ENCODE results near the gene RXRA. TPM values are rescaled to one million over a fixed set of nuclear protein-coding genes. Genes with fewer than 3 reads are reported as not detected.
A peak's percentile ranks its signal among the peaks of the same experiment; 100 is the strongest.
"Not testable (repeated sequence)": the region's sequence is repeated elsewhere in the genome, so short reads cannot be mapped to it uniquely, and the experiment has no call there.

Gene RXRA
- total and polyA plus RNA-seq, 5 donors = 48.1 to 72.3 (median 62.2) TPM

GRCh38 chr9:134302130-134302817 is 24.0 kb upstream of the RXRA start:
- no peak overlapping the region for H3K4me3 ChIP-seq (ENCODE audit: low read length)
- peaks cover 3% of the 10 kb centered on the region for H3K4me1 ChIP-seq (ENCODE audit: control insufficient read depth, insufficient read depth, low read length)
- no peak for DNase-seq
- no peaks in the 10 kb centered on the region for H3K9me3 ChIP-seq (ENCODE audit: control insufficient read depth, low read length)
- no peak overlapping the region for H3K27ac ChIP-seq (ENCODE audit: low read length)
- no peak for ATAC-seq
- intact Hi-C loops (cut with DNase I) = no loop called here
- H3K27me3 ChIP-seq (ENCODE audit: control insufficient read depth, insufficient read depth) = no peaks in the 10 kb centered on the region
- WGBS = 89% methylated on average over 7 of the region's 7 CpGs

GRCh38 chr9:134303601-134304000 is 22.7 kb upstream of the RXRA start:
- H3K27ac ChIP-seq (ENCODE audit: low read length) = no peak overlapping the region
- peaks cover 3% of the 10 kb centered on the region for H3K4me1 ChIP-seq (ENCODE audit: control insufficient read depth, insufficient read depth, low read length)
- no peaks in the 10 kb centered on the region for H3K9me3 ChIP-seq (ENCODE audit: control insufficient read depth, low read length)
- intact Hi-C loops (cut with DNase I) = no loop called here
- DNase-seq (peak in 2 of 3 donors; percentile 4 to 20), ATAC-seq (no peak)
- H3K27me3 ChIP-seq (ENCODE audit: control insufficient read depth, insufficient read depth) = no peaks in the 10 kb centered on the region
- 95% methylated on average over 7 of the region's 7 CpGs for WGBS
- H3K4me3 ChIP-seq (ENCODE audit: low read length) = no peak overlapping the region

- Histone ChIP-seq H3K27ac (ENCODE audit: low read length) (no peak overlapping the region), H3K9me3 (ENCODE audit: control insufficient read depth, low read length) (no peaks in the 10 kb centered on the region), H3K4me1 (ENCODE audit: control insufficient read depth, insufficient read depth, low read length) (peaks cover 3% of the 10 kb centered on the region), H3K27me3 (ENCODE audit: control insufficient read depth, insufficient read depth) (no peaks in the 10 kb centered on the region), H3K4me3 (ENCODE audit: low read length) (no peak overlapping the region)
- 89% methylated on average over 16 of the region's 16 CpGs for whole genome bisulfite sequencing
- peak; percentile 8 to 40 (median 27) for DNase-seq
- ATAC-seq = no peak
- intact Hi-C loops (cut with DNase I) = no loop called here
These were observed 22.0 kb upstream of the RXRA start for GRCh38 chr9:134304261-134304660.

- WGBS = 79% methylated on average over 11 of the region's 11 CpGs
- H3K9me3 ChIP-seq (ENCODE audit: control insufficient read depth, low read length) = no peaks in the 10 kb centered on the region
- H3K4me1 ChIP-seq (ENCODE audit: control insufficient read depth, insufficient read depth, low read length) = peaks cover 3% of the 10 kb centered on the region
- ATAC-seq (no peak), DNase-seq (peak in 2 of 3 donors; percentile 0 to 19)
- no peaks in the 10 kb centered on the region for H3K27me3 ChIP-seq (ENCODE audit: control insufficient read depth, insufficient read depth)
- H3K27ac ChIP-seq (ENCODE audit: low read length) = no peak overlapping the region
- no peak overlapping the region for H3K4me3 ChIP-seq (ENCODE audit: low read length)
- intact Hi-C loops (cut with DNase I) = no loop called here
These were observed 21.6 kb upstream of the RXRA start for GRCh38 chr9:134304690-134305089.

- H3K27me3 ChIP-seq (ENCODE audit: control insufficient read depth, insufficient read depth) = no peaks in the 10 kb centered on the region
- intact Hi-C loops (cut with DNase I) = no loop called here
- ATAC-seq (no peak), DNase-seq (no peak)
- 98% methylated on average over 1 of the region's 1 CpG for WGBS
- H3K27ac ChIP-seq (ENCODE audit: low read length) = no peak overlapping the region
- H3K9me3 ChIP-seq (ENCODE audit: control insufficient read depth, low read length) = no peaks in the 10 kb centered on the region
- H3K4me1 ChIP-seq (ENCODE audit: control insufficient read depth, insufficient read depth, low read length) = peaks cover 3% of the 10 kb centered on the region
- H3K4me3 ChIP-seq (ENCODE audit: low read length) = no peak overlapping the region
These were observed 20.7 kb upstream of the RXRA start for GRCh38 chr9:134305533-134305932.

- intact Hi-C loops (cut with DNase I); H3K27me3 ChIP-seq (ENCODE audit: control insufficient read depth, insufficient read depth); DNase-seq; H3K4me3 ChIP-seq (ENCODE audit: low read length); H3K27ac ChIP-seq (ENCODE audit: low read length); H3K9me3 ChIP-seq (ENCODE audit: control insufficient read depth, low read length); H3K4me1 ChIP-seq (ENCODE audit: control insufficient read depth, insufficient read depth, low read length); ATAC-seq: not testable (repeated sequence)
These were observed 20.2 kb upstream of the RXRA start for GRCh38 chr9:134306042-134306441.

- Histone ChIP-seq H3K4me3 (ENCODE audit: low read length) (no peak overlapping the region), H3K27ac (ENCODE audit: low read length) (no peak overlapping the region), H3K27me3 (ENCODE audit: control insufficient read depth, insufficient read depth) (no peaks in the 10 kb centered on the region), H3K4me1 (ENCODE audit: control insufficient read depth, insufficient read depth, low read length) (peaks cover 3% of the 10 kb centered on the region), H3K9me3 (ENCODE audit: control insufficient read depth, low read length) (no peaks in the 10 kb centered on the region)
- peak; percentile 32 to 36 for ATAC-seq
- intact Hi-C loops (cut with DNase I) = no loop called here
- 84% methylated on average over 15 of the region's 15 CpGs for WGBS
- DNase-seq = peak; percentile 13 to 36 (median 29)
These were observed 19.3 kb upstream of the RXRA start for GRCh38 chr9:134306636-134307600.

GRCh38 chr9:134307674-134308638 is 18.3 kb upstream of the RXRA start:
- DNase-seq (peak; percentile 5 to 36 (median 28)), ATAC-seq (no peak)
- intact Hi-C loops (cut with DNase I) = no loop called here

GRCh38 chr9:134308639-134309220 is 17.5 kb upstream of the RXRA start:
- intact Hi-C loops (cut with DNase I); H3K9me3 ChIP-seq (ENCODE audit: control insufficient read depth, low read length); H3K27ac ChIP-seq (ENCODE audit: low read length); H3K27me3 ChIP-seq (ENCODE audit: control insufficient read depth, insufficient read depth); H3K4me3 ChIP-seq (ENCODE audit: low read length); H3K4me1 ChIP-seq (ENCODE audit: control insufficient read depth, insufficient read depth, low read length); ATAC-seq: not testable (repeated sequence)
- peak; percentile 2 to 40 (median 15) for DNase-seq
- WGBS = 93% methylated on average over 14 of the region's 14 CpGs

More at GRCh38 chr9:134307674-134308638, 18.3 kb upstream of the RXRA start:
- Histone ChIP-seq H3K27me3 (ENCODE audit: control insufficient read depth, insufficient read depth) (no peaks in the 10 kb centered on the region), H3K4me1 (ENCODE audit: control insufficient read depth, insufficient read depth, low read length) (peaks cover 3% of the 10 kb centered on the region), H3K27ac (ENCODE audit: low read length) (no peak overlapping the region), H3K4me3 (ENCODE audit: low read length) (no peak overlapping the region), H3K9me3 (ENCODE audit: control insufficient read depth, low read length) (no peaks in the 10 kb centered on the region)
- WGBS = 90% methylated on average over 17 of the region's 17 CpGs

GRCh38 chr9:134313470-134313869 is 12.8 kb upstream of the RXRA start:
- no peak overlapping the region for H3K4me3 ChIP-seq (ENCODE audit: low read length)
- peaks cover 7% of the 10 kb centered on the region for H3K4me1 ChIP-seq (ENCODE audit: control insufficient read depth, insufficient read depth, low read length)
- peak in 1 of 3 donors; percentile 40 for DNase-seq
- no peak overlapping the region for H3K27ac ChIP-seq (ENCODE audit: low read length)
- no peak for ATAC-seq
- intact Hi-C loops (cut with DNase I) = loop anchor here in 1 of 4 donors (10.0 kb wide), 1 partner anchor 139 kb away; no protein-coding TSS in a partner anchor
- WGBS = 95% methylated on average over 2 of the region's 2 CpGs
- H3K27me3 ChIP-seq (ENCODE audit: control insufficient read depth, insufficient read depth) = no peaks in the 10 kb centered on the region
- H3K9me3 ChIP-seq (ENCODE audit: control insufficient read depth, low read length) = no peaks in the 10 kb centered on the region

Data from right cardiac atrium (tissue), 5 donors.